BE2C (cell line): ENCODE measurements around the gene CTTNBP2NL.
"Not testable (repeated sequence)": the region's sequence is repeated elsewhere in the genome, so short reads cannot be mapped to it uniquely, and the experiment has no call there.

Experiments
- DNase-seq: peaks from one replicate; pipeline ENCODE4 v3.0.0-alpha.2; 2020
- H3K27me3 ChIP-seq: fragments of 250-450 bp; sonication (Bioruptor Pico); 2 replicates; pipeline ENCODE4 v1.5.1; 2020; ENCODE audit warnings: mild to moderate bottlenecking
- H3K36me3 ChIP-seq: fragments of 250-450 bp; sonication (Bioruptor Pico); 2 replicates; pipeline ENCODE4 v1.5.1; 2020; ENCODE audit warnings: mild to moderate bottlenecking
- H3K4me1 ChIP-seq: fragments of 250-450 bp; sonication (Bioruptor Pico); 2 replicates; pipeline ENCODE4 v1.5.1; 2020
- H3K4me3 ChIP-seq: 2 replicates; pipeline ENCODE4 v1.5.1; 2011; ENCODE audit warnings: low read depth, low read length
- H3K9me3 ChIP-seq: fragments of 250-450 bp; sonication (Bioruptor Pico); 2 replicates; pipeline ENCODE4 v1.5.1; 2020
- TF ChIP-seq, protein P1 (sequence below): IDR thresholded peaks from 2 replicates; pipeline ENCODE4 v1.5.1; 2012; ENCODE audit warnings: mild to moderate bottlenecking, low read depth, low read length

CTTNBP2NL gene

DNA sequence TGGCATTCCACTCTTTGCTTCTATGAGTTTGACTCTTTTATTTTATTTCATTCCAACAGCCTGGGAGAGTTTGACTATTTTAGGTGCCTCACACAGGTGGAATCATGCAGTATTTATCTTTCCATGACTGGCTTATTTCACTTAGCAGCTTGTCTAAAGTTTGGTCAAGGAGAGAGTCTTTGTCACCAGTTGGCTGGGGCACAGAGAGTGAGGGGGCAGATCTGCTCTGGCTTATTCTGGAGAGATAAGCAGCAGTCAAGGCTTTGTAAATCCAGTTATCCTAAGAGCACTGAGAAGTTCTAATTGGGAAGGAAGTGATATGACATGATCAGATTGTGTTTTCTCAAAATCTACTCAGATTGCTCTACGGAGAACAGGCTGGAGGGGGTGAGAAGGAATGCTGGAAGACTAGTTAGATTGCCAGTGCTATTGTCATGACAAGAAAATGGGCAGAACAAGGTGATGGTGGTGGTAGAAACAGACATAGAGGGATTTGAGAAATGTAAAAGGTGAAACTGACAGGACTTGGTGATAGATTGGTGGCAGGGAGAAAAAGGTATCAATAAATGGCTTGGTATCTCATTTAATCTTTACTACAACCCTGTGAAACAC is 12.1 kb upstream of the CTTNBP2NL start:
- TF ChIP-seq, protein P1, sequence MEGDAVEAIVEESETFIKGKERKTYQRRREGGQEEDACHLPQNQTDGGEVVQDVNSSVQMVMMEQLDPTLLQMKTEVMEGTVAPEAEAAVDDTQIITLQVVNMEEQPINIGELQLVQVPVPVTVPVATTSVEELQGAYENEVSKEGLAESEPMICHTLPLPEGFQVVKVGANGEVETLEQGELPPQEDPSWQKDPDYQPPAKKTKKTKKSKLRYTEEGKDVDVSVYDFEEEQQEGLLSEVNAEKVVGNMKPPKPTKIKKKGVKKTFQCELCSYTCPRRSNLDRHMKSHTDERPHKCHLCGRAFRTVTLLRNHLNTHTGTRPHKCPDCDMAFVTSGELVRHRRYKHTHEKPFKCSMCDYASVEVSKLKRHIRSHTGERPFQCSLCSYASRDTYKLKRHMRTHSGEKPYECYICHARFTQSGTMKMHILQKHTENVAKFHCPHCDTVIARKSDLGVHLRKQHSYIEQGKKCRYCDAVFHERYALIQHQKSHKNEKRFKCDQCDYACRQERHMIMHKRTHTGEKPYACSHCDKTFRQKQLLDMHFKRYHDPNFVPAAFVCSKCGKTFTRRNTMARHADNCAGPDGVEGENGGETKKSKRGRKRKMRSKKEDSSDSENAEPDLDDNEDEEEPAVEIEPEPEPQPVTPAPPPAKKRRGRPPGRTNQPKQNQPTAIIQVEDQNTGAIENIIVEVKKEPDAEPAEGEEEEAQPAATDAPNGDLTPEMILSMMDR, result no peak
- no peaks in the 10 kb centered on the region for H3K36me3 ChIP-seq
- no peaks in the 10 kb centered on the region for H3K9me3 ChIP-seq
- H3K4me1 ChIP-seq, result no peaks in the 10 kb centered on the region
- no peak overlapping the region for H3K4me3 ChIP-seq
- peaks cover 8% of the 10 kb centered on the region; the same call in 1 of the 2 replicates for H3K27me3 ChIP-seq
- DNase-seq, result no peak

DNA sequence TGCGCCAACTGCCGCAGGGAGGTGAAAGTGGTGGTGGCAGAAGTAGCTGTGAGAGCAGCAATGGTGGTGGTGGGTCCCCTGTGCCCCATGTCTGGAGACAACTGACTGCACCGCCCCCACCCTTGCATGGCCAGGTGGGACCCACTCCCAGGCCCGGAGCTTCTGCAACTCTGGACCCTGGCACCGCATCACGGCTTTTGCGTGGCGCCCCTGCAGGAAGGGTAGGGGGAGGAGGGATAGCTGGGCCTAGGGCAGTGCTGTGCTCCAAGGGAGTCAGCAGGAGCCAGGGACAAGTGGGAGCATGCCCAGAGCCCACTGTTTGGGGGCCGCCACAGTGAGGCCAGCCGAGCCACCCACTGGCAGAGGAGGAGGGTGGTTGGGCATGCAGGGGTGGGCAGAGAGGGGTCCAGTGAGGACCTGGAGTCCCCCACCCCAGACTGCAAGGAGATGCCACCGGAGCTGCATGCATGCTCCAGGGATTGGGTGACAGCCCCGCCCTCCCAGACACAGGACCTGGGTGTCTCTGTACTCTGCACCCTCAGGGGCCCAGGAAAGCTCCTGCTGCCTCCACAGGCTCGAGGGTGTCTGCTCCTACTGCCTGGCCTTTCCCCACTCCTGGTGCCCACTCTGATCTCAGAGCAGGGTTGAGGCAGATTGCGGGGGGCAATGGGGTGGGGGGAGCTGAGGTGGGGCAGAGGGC is 9.8 kb upstream of the CTTNBP2NL start:
- no peaks in the 10 kb centered on the region for H3K9me3 ChIP-seq
- H3K4me1 ChIP-seq, result no peaks in the 10 kb centered on the region; the same call in 1 of the 2 replicates
- peaks cover 8% of the 10 kb centered on the region; the same call in 1 of the 2 replicates for H3K27me3 ChIP-seq
- H3K4me3 ChIP-seq, result no peak overlapping the region
- TF ChIP-seq, protein P1, result no peak
- DNase-seq, result no peak
- no peaks in the 10 kb centered on the region for H3K36me3 ChIP-seq

DNA sequence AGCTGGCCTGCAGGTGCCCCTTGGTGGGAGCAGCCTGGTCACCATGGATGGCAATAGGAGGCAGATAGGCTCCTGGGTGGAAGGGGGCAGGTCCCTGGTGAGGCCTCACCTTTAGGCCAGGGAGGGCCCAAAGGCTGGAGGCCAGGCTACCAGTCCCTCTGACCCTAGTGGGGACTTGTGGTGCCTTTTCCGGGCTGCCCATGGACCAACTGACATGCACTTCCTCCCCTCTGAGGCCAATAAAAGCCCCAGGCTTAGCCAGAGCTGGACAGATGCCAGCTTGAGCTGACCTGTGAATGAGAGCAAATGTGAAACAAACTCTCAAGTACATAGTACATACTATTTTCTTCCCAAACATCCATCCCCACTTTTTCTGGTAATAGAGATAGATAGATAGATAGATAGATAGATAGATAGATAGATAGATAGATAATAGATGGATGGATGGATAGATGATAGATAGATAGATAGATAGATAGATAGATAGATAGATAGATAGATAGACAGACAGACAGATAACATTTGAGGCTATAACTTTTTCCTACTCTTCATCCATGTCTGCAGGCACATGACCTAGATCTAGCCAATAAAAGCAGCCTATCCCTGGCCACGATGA is 9.2 kb upstream of the CTTNBP2NL start:
- no peaks in the 10 kb centered on the region for H3K36me3 ChIP-seq
- TF ChIP-seq, protein P1, result no peak
- peaks cover 1% of the 10 kb centered on the region; the same call in 1 of the 2 replicates for H3K27me3 ChIP-seq
- H3K9me3 ChIP-seq, result no peaks in the 10 kb centered on the region
- DNase-seq, result peak; percentile 27
- H3K4me3 ChIP-seq, result no peak overlapping the region
- no peaks in the 10 kb centered on the region; the same call in 1 of the 2 replicates for H3K4me1 ChIP-seq

DNA sequence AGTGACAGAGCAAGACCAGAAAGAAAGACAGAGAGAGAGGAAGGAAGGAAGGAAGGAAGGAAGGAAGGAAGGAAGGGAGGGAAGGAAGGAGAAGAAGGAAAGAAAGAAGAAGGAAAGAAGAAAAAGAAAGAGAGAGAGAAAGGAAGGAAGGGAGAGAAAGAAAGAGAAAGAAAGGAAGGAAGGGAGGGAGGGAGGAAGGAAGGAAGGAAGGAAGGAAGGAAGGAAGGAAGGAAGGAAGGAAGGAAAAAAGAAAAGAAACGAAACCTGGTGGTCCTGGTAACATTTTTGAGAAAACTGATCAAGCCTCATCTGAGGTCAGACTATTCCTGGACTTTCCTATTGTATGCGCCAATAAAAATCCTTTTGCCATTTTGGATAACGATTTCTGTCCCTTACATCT is 8.2 kb upstream of the CTTNBP2NL start:
- Histone ChIP-seq H3K27me3 (no peaks in the 10 kb centered on the region), H3K4me1 (no peaks in the 10 kb centered on the region; the same call in 1 of the 2 replicates), H3K36me3 (no peaks in the 10 kb centered on the region), H3K4me3 (no peak overlapping the region), H3K9me3 (no peaks in the 10 kb centered on the region)
- DNase-seq, result no peak
- TF ChIP-seq, protein P1, result no peak

DNA sequence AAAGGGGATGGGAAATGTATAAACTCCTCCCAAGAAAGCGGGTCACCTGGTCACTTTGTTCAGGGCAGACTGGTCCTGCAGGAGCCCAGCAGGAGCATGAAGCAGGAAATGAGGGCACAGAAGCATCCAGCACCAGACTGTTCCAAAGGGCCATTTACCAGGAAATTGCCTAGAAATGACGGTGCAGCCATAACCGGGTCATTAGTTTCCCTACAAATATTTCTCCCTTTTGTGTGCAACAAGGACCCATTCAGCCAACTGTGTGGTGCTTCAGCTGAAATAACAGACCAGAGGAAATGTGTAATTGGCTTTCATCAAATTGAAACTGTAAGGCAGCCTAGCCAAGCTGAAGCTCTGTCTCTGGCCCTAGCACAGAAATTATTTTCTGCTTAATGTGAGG is 7.6 kb upstream of the CTTNBP2NL start:
- Histone ChIP-seq H3K4me1 (no peaks in the 10 kb centered on the region; the same call in 1 of the 2 replicates), H3K36me3 (no peaks in the 10 kb centered on the region), H3K27me3 (no peaks in the 10 kb centered on the region), H3K4me3 (no peak overlapping the region), H3K9me3 (no peaks in the 10 kb centered on the region)
- TF ChIP-seq, protein P1, result no peak
- no peak for DNase-seq

DNA sequence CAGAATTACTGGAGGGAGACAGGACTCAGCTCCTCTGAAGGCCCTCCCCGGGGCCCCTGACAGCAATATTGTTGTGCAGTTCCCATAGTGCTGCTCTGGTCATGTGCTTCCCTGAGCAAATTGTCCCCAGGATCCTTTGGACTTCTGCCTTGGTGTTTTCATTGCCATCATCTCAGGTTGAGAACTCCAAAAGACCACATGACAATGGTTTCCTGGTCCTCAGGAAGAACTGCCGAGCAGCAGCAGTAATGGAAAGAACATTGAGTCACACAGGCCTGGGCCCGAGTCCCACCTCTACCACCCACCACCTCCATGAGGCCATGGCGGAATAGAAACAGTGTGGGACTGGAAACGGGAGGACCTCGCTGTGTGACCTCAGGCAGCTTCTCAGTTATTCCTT is 6.3 kb upstream of the CTTNBP2NL start:
- H3K27me3 ChIP-seq, result no peaks in the 10 kb centered on the region
- H3K36me3 ChIP-seq, result no peaks in the 10 kb centered on the region
- no peak for DNase-seq

DNA sequence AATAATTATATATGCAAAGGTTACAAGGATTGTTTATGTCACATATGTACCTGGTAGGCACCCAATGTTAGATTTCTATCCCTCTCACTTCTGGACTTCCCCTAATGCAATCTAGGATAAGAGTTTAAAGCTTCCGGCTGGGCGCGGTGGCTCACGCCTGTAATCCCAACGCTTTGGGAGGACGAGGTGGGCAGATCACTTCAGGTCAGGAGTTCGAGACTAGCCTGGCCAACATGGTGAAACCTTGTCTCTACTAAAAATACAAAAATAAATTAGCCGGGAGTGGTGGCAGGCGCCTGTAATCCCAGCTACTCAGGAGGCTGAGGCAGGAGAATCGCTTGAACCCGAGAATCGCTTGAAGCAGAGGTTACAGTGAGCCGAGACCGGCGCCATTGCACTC is 5.7 kb upstream of the CTTNBP2NL start:
- H3K4me3 ChIP-seq, result peak overlapping the region; percentile 58
- not testable (repeated sequence) for H3K27me3 ChIP-seq, H3K9me3 ChIP-seq, H3K4me1 ChIP-seq, DNase-seq, H3K36me3 ChIP-seq

More for the DNA sequence above, 6.3 kb upstream of the CTTNBP2NL start:
- no peaks in the 10 kb centered on the region; the same call in 1 of the 2 replicates for H3K4me1 ChIP-seq
- no peak overlapping the region for H3K4me3 ChIP-seq
- TF ChIP-seq, protein P1, result no peak
- H3K9me3 ChIP-seq, result no peaks in the 10 kb centered on the region
